ENCODE data around the gene HIVEP2. TPM values are rescaled to one million over a fixed set of nuclear protein-coding genes. Genes with fewer than 3 reads are reported as not detected.
A peak's percentile ranks its signal among the peaks of the same experiment; 100 is the strongest.

The HIVEP2 gene
- polyA plus RNA-seq, 3 donors = 11.8 to 15.2 (median 11.9) TPM

GRCh38 chr6:142851601-142852000, 93.4 kb downstream of the HIVEP2 start:
- DNase-seq (ENCODE audit: extremely low read depth in 1 of 11, low read depth in 9 of 11, low spot score in 4 of 11) = no peak

- no peak for DNase-seq (ENCODE audit: extremely low read depth in 1 of 11, low read depth in 9 of 11, low spot score in 4 of 11)
Observed at GRCh38 chr6:142850679-142851423, 94.1 kb downstream of the HIVEP2 start.

GRCh38 chr6:142848976-142849375, 96.0 kb downstream of the HIVEP2 start:
- DNase-seq (ENCODE audit: extremely low read depth in 1 of 11, low read depth in 9 of 11, low spot score in 4 of 11) = no peak

- DNase-seq (ENCODE audit: extremely low read depth in 1 of 11, low read depth in 9 of 11, low spot score in 4 of 11) = no peak
Observed at GRCh38 chr6:142848156-142848555, 96.8 kb downstream of the HIVEP2 start.

- DNase-seq (ENCODE audit: extremely low read depth in 1 of 11, low read depth in 9 of 11, low spot score in 4 of 11) = no peak
Observed at GRCh38 chr6:142846883-142847287, 98.1 kb downstream of the HIVEP2 start.

- no peak for DNase-seq (ENCODE audit: extremely low read depth in 1 of 11, low read depth in 9 of 11, low spot score in 4 of 11)
Observed at GRCh38 chr6:142846459-142846831, 98.5 kb downstream of the HIVEP2 start.

- peak; percentile 70 to 91 (median 77) for DNase-seq (ENCODE audit: extremely low read depth in 1 of 11, low read depth in 9 of 11, low spot score in 4 of 11)
Observed at GRCh38 chr6:142845624-142846458, 99.1 kb downstream of the HIVEP2 start.

- no peak for DNase-seq (ENCODE audit: extremely low read depth in 1 of 11, low read depth in 9 of 11, low spot score in 4 of 11)
Observed at GRCh38 chr6:142845143-142845571, 99.8 kb downstream of the HIVEP2 start.

- DNase-seq (ENCODE audit: extremely low read depth in 1 of 11, low read depth in 9 of 11, low spot score in 4 of 11) = no peak
Observed at GRCh38 chr6:142844065-142844755, 100.8 kb downstream of the HIVEP2 start.

- DNase-seq (ENCODE audit: extremely low read depth in 1 of 11, low read depth in 9 of 11, low spot score in 4 of 11) = no peak
Observed at GRCh38 chr6:142843361-142843760, 101.6 kb downstream of the HIVEP2 start.

- no peak for DNase-seq (ENCODE audit: extremely low read depth in 1 of 11, low read depth in 9 of 11, low spot score in 4 of 11)
Observed at GRCh38 chr6:142842418-142843261, 102.3 kb downstream of the HIVEP2 start.

- DNase-seq (ENCODE audit: extremely low read depth in 1 of 11, low read depth in 9 of 11, low spot score in 4 of 11) = no peak
Observed at GRCh38 chr6:142841915-142842314, 103.1 kb downstream of the HIVEP2 start.

GRCh38 chr6:142839686-142840040, 105.3 kb downstream of the HIVEP2 start:
- no peak for DNase-seq (ENCODE audit: extremely low read depth in 1 of 11, low read depth in 9 of 11, low spot score in 4 of 11)

- no peak for DNase-seq (ENCODE audit: extremely low read depth in 1 of 11, low read depth in 9 of 11, low spot score in 4 of 11)
Observed at GRCh38 chr6:142838821-142839685, 105.9 kb downstream of the HIVEP2 start.

- no peak for DNase-seq (ENCODE audit: extremely low read depth in 1 of 11, low read depth in 9 of 11, low spot score in 4 of 11)
Observed at GRCh38 chr6:142835787-142836535, 109.0 kb downstream of the HIVEP2 start.

- no peak for DNase-seq (ENCODE audit: extremely low read depth in 1 of 11, low read depth in 9 of 11, low spot score in 4 of 11)
Observed at GRCh38 chr6:142834853-142835252, 110.1 kb downstream of the HIVEP2 start.

- no peak for DNase-seq (ENCODE audit: extremely low read depth in 1 of 11, low read depth in 9 of 11, low spot score in 4 of 11)
Observed at GRCh38 chr6:142833798-142834197, 111.2 kb downstream of the HIVEP2 start.

All from renal cortex interstitium (tissue), 11 donors.